WERI-Rb-1 (cell line): ENCODE results near the gene LRP1.

Source experiments
- DNase-seq: peaks from one replicate; pipeline ENCODE4 v3.0.0-alpha.2; 2020
- H3K27ac ChIP-seq: fragments of 250-450 bp; sonication (Bioruptor Pico); 2 replicates; pipeline ENCODE4 v1.5.1; 2020; ENCODE audit warnings: mild to moderate bottlenecking, moderate library complexity
- H3K27me3 ChIP-seq: fragments of 250-450 bp; sonication (Bioruptor Pico); 2 replicates; pipeline ENCODE4 v1.5.1; 2021; ENCODE audit warnings: mild to moderate bottlenecking, low read depth, moderate library complexity; ENCODE audit not compliant: insufficient read depth, severe bottlenecking
- H3K36me3 ChIP-seq: fragments of 250-450 bp; sonication (Bioruptor Pico); 2 replicates; pipeline ENCODE4 v1.5.1; 2020; ENCODE audit warnings: mild to moderate bottlenecking, moderate library complexity
- H3K4me3 ChIP-seq: 2 replicates; pipeline ENCODE4 v1.5.1; 2011; ENCODE audit warnings: low read depth, mild to moderate bottlenecking, control low read depth, low read length
- H3K9me3 ChIP-seq: fragments of 250-450 bp; sonication (Bioruptor Pico); 2 replicates; pipeline ENCODE4 v1.5.1; 2021; ENCODE audit warnings: mild to moderate bottlenecking, moderate library complexity; ENCODE audit not compliant: severe bottlenecking
- TF ChIP-seq, protein P1 (sequence below): IDR thresholded peaks from 2 replicates; pipeline ENCODE4 v1.5.1; 2011; ENCODE audit warnings: low read depth, mild to moderate bottlenecking, control low read depth, inconsistent platforms, low read length

Gene LRP1

DNA sequence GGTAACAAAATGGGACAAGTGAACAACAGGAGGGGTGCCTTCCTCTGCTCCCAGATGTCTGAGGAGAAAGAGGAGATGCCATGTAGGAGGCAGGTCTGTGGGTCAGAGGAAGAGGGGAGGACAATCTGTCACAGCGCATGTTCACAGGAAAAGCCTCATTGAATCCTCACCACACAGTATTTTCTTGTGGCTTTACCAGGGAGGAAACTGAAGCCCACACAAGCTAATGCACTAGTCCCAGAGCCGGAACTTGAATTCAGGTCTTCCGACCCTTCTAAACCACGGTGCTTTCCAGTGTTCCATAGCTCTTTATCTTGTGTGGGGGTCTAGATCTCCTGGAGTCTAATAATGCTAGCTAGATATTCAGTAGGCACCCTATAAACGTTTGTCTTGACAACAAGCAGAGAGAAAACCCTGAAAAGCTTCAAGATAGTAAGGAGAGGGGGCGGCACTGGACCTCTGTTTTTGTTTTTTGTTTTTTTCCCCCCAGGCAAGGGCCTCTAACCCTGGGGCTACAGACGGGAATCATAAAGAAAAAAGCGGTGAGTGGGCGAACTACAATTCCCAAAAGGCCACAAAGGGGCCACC is 100.9 kb downstream of the LRP1 start:
- Histone ChIP-seq H3K27ac (peak overlapping the region; percentile 85), H3K9me3 (no peaks in the 10 kb centered on the region), H3K4me3 (peak overlapping the region; percentile 87), H3K27me3 (no peaks in the 10 kb centered on the region), H3K36me3 (peaks cover 39% of the 10 kb centered on the region)
- TF ChIP-seq, protein P1, sequence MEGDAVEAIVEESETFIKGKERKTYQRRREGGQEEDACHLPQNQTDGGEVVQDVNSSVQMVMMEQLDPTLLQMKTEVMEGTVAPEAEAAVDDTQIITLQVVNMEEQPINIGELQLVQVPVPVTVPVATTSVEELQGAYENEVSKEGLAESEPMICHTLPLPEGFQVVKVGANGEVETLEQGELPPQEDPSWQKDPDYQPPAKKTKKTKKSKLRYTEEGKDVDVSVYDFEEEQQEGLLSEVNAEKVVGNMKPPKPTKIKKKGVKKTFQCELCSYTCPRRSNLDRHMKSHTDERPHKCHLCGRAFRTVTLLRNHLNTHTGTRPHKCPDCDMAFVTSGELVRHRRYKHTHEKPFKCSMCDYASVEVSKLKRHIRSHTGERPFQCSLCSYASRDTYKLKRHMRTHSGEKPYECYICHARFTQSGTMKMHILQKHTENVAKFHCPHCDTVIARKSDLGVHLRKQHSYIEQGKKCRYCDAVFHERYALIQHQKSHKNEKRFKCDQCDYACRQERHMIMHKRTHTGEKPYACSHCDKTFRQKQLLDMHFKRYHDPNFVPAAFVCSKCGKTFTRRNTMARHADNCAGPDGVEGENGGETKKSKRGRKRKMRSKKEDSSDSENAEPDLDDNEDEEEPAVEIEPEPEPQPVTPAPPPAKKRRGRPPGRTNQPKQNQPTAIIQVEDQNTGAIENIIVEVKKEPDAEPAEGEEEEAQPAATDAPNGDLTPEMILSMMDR = no peak
- DNase-seq = no peak

DNA sequence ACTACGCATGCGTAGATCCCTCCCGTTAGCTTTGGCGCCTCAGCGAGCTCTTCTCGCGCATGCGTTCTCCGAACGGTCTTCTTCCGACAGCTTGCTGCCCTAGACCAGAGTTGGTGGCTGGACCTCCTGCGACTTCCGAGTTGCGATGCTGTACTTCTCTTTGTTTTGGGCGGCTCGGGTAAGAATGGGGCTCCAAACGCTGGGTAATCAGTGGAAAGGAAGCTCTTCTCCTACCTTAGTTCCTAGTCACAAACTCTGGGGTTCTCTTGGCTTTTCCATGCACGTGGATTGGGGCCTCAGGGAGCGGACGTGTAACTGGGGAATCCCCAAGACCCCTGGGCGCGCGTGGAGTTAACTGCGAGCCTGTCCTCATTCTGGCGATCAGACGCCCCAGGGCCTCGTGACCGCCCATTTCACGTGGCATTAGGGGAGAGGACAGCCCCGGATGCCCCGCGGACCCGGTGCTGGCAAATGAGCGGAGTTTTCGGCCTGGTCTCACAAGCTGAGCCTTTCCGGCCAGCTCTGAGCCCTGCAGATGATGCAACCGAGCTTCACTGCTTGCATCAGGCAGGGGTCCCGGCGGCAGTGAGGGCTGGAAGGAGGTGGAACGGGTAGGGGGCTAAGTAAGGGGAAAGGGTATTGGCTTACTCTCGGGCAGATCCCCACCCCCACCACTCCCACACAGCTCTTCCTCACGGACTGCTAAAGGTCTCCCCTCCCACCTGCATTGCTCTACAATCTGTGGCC is 101.5 kb downstream of the LRP1 start, which contains the start of gene SHMT2:
TSS of gene SHMT2 (plus strand) at position 78 of the 747 bp plus-strand sequence. CDS start at position 146, 68 bp downstream.
- TF ChIP-seq, protein P1 = no peak
- H3K27ac ChIP-seq = peak within 1 kb of the TSS; percentile 85
- no peaks in the 10 kb centered on the region for H3K27me3 ChIP-seq
- H3K4me3 ChIP-seq = peak within 1 kb of the TSS; percentile 87
- H3K9me3 ChIP-seq = no peaks in the 10 kb centered on the region
- peak; percentile 97 for DNase-seq
- H3K36me3 ChIP-seq = peaks cover 46% of the 10 kb centered on the region

DNA sequence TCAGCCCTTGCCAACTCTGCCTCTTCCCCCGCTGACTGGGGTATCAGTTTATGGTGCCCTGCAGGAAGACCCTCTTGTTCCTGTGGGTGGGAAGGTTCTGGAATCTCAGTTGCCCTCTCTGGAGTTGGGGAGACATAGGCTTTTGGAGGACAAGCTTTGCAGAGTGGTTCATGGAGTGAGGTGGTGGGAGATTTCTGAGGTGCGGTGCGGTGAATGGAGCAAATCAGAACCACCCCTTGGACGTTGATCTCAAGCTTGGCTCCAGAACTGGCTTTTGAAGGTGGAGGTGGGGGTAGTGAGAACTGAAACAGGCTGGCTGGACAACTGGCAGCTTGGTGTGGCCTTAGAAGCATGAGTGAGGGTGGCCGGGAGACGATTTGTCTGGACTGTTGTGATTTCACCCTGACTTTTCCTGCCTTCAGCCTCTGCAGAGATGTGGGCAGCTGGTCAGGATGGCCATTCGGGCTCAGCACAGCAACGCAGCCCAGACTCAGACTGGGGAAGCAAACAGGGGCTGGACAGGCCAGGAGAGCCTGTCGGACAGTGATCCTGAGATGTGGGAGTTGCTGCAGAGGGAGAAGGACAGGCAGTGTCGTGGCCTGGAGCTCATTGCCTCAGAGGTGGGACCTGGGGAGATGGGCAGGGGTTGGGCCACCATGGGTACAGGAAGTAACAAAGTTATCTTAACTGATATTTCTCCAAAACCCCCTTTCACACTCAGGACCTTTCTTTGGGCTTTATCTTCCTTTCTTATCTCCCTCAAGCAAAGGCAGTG is 102.3 kb downstream of the LRP1 start:
- no peaks in the 10 kb centered on the region for H3K27me3 ChIP-seq
- peak overlapping the region; percentile 87 for H3K4me3 ChIP-seq
- peaks cover 50% of the 10 kb centered on the region for H3K36me3 ChIP-seq
- peak overlapping the region; percentile 85 for H3K27ac ChIP-seq
- H3K9me3 ChIP-seq = no peaks in the 10 kb centered on the region
- TF ChIP-seq, protein P1 = no peak
- no peak for DNase-seq

DNA sequence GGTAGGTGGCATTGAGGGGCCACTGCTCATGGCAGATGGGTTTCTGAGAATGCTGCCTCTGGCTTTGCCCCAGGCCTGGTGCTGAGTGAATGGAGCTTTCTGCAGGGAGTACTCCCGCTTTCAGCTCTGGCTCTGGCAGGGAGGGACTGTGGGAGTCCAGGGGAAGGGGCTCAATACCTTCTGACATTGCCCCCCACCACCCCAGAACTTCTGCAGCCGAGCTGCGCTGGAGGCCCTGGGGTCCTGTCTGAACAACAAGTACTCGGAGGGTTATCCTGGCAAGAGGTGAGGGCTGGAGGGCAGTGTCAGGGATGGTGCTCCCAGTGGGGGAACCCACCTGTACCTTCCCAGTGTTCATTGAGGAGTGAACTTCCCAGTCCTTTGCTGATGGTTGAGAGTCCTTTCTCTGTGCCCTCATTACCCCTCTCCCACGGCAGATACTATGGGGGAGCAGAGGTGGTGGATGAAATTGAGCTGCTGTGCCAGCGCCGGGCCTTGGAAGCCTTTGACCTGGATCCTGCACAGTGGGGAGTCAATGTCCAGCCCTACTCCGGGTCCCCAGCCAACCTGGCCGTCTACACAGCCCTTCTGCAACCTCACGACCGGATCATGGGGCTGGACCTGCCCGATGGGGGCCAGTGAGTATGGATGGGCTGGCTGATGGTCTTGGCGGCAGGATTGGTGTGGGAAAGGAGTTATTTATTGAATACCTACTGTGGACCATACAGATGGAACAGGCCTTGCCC is 103.2 kb downstream of the LRP1 start:
- no peaks in the 10 kb centered on the region for H3K27me3 ChIP-seq
- TF ChIP-seq, protein P1 = no peak
- no peak for DNase-seq
- H3K27ac ChIP-seq = no peak overlapping the region
- no peak overlapping the region for H3K4me3 ChIP-seq
- no peaks in the 10 kb centered on the region for H3K9me3 ChIP-seq
- H3K36me3 ChIP-seq = peaks cover 53% of the 10 kb centered on the region

DNA sequence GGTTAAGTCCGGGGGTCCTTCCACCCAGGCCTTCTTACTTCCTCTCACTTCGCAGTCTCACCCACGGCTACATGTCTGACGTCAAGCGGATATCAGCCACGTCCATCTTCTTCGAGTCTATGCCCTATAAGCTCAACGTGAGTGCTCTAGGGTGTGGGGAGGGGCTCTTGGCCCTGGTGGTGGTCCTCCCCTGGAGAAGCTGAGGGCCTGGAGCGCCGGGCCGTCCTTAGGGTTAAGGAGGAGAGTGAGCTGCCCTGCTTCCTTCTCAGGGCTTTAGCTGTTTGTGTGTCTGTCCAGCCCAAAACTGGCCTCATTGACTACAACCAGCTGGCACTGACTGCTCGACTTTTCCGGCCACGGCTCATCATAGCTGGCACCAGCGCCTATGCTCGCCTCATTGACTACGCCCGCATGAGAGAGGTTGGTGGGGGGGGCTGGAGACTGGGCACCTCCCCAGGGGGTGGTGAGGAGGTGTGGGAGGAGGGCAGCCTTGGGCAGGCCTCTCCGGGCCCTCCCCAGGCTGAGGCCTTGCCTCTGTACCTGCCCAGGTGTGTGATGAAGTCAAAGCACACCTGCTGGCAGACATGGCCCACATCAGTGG is 104.0 kb downstream of the LRP1 start:
- H3K27me3 ChIP-seq = no peaks in the 10 kb centered on the region

More for the DNA sequence above, 104.0 kb downstream of the LRP1 start:
- TF ChIP-seq, protein P1 = no peak
- H3K9me3 ChIP-seq = no peaks in the 10 kb centered on the region
- no peak overlapping the region for H3K27ac ChIP-seq
- peaks cover 53% of the 10 kb centered on the region for H3K36me3 ChIP-seq
- no peak overlapping the region for H3K4me3 ChIP-seq
- no peak for DNase-seq
